NCI-H446 treated with DMSO at 0.1 percent for 48 hours (cell line): ENCODE measurements around the gene IGSF5.

Experiments used
- DNase-seq: peaks from one replicate; lab custom pipeline; 2025; lab: John Stamatoyannopoulos, UW

The IGSF5 gene

GRCh38 chr21:39822042-39822441 is 77.1 kb downstream of the IGSF5 start:
- no peak for DNase-seq

- no peak for DNase-seq
Measured at GRCh38 chr21:39825250-39825649, 80.3 kb downstream of the IGSF5 start.

- DNase-seq = no peak
Measured at GRCh38 chr21:39834543-39834942, 89.6 kb downstream of the IGSF5 start.

- DNase-seq = no peak
Measured at GRCh38 chr21:39837861-39838359, 92.9 kb downstream of the IGSF5 start.

- DNase-seq = no peak
Measured at GRCh38 chr21:39840373-39841097, 95.6 kb downstream of the IGSF5 start.

GRCh38 chr21:39842741-39843459 is 97.9 kb downstream of the IGSF5 start:
- no peak for DNase-seq

- no peak for DNase-seq
Measured at GRCh38 chr21:39843483-39843882, 98.5 kb downstream of the IGSF5 start.

GRCh38 chr21:39843916-39844315 is 98.9 kb downstream of the IGSF5 start:
- DNase-seq = no peak

- DNase-seq = no peak
Measured at GRCh38 chr21:39845571-39846130, 100.7 kb downstream of the IGSF5 start.

GRCh38 chr21:39847877-39848276 is 102.9 kb downstream of the IGSF5 start:
- no peak for DNase-seq

- DNase-seq = no peak
Measured at GRCh38 chr21:39849014-39849655, 104.2 kb downstream of the IGSF5 start.

GRCh38 chr21:39850333-39850732 is 105.3 kb downstream of the IGSF5 start:
- DNase-seq = no peak

- no peak for DNase-seq
Measured at GRCh38 chr21:39851002-39851618, 106.1 kb downstream of the IGSF5 start.
